Measurements from ENCODE around the gene ANKRD17.
"Not testable (repeated sequence)": the region's sequence is repeated elsewhere in the genome, so short reads cannot be mapped to it uniquely, and the experiment has no call there.

Gene ANKRD17

DNA sequence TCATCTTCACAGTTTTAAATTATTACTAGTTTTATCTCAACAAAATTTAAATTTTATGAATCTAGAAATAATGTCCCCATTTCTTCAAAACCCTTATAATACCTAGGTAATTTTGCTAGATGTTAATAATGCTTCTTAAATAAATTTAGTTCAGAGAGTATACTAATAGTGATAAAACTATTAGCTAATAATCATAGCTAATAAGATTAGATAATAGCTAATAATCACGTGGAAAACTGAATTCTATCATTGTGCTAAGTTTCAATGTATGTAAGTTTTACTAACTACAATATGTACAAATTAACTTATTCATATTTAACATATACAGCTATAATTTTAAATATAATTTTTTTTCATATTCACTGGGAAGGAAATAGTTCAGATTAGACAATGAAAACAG lies 10.2 kb downstream of the ANKRD17 start:
- DNase-seq (ENCODE audit: low spot score), result no peak

GRCh38 chr4:73247100-73247499 lies 11.5 kb downstream of the ANKRD17 start:
- DNase-seq (ENCODE audit: low spot score), result no peak

DNA sequence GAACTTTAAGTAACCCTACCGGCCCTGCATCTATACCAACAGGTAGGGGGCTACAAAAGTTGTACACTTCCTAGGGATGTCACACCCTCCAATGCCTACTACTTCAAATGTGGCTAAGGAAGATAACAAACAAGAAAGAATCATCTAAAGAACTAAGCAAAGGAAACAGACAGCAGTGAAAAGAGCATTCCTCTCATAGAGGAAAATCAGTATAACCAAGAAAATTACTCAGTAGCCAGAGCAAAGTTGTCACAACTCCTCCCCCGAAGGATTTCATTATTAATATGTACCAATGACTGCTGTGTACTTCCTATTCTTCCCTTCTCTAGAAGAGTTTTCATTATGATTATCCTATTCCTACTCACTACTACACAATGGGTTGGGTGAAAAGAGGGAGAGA lies 12.6 kb downstream of the ANKRD17 start:
- DNase-seq (ENCODE audit: low spot score), result no peak

DNA sequence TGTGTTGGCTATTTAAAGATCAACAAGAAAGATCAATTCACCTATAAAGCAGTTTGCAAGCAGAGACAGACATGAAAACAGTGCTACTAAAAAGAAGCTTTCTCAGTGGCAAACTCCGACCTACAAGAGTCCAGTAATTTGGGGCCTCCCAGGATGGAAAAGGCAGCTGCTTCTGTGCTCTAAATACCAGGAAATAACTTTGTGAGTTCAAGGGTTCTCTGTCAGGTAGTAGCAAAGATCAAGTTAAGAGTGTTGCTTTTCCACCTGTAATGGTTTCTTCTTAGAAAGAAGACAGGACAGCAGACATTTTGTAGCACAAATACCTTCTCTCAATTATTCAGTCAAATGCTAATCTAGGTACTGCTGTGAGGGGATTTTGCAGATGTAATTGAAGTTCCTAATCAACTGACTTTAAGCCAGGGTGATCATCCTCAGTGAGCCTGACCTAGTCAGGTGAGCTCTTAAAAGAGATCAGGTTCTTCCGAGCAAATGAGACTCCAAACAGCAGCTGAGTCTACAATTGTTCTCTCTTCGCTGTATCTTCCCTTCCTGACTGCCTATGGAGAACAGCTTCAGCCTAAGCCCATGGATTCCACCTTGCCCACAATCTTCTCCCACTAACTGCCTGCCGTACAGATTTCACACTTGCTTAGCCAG lies 13.5 kb downstream of the ANKRD17 start:
- DNase-seq (ENCODE audit: low spot score), result no peak

DNA sequence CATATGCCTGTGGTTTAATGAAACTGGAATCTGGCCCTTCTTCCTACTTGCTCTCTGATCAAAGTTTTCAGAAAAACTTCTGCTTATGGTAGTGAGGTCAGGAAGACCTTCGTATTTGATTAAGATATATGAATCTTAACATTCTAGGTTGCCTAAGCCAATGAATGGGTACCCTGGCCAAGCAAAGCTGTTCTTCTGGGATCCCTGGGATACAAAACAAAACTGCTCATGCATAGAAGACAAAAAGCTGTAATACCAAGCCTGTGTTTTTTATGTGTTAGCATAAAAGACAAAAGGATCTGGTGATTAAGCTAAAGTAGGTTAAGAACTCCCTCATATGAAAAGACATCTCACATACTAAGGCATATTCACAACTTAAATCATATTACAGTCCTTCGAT lies 21.6 kb downstream of the ANKRD17 start:
- DNase-seq (ENCODE audit: low spot score), result no peak

- DNase-seq (ENCODE audit: low spot score), result no peak
Observed at GRCh38 chr4:73236151-73236550, 22.4 kb downstream of the ANKRD17 start.

DNA sequence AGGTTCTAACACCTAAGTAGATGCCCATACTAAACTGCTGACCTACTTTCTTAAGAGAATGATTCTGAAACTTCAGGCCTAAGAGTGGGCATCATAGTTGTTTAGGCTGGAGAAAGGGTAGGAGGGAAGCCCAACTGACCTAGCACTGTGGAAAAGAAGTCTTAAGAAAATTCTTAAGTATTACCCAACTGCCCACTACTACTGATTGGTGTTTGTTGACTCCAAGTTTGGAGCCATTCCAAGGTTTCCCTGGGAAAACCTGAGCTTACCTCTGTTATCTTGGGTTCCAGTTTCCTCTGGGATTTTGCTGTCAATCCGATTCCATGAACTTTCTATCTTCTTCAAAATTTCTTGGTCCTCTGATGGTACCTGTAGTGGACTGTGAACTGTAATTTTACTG lies 23.9 kb downstream of the ANKRD17 start:
- no peak for DNase-seq (ENCODE audit: low spot score)

GRCh38 chr4:73231518-73232487 lies 26.8 kb downstream of the ANKRD17 start:
- DNase-seq (ENCODE audit: low spot score), result no peak

DNA sequence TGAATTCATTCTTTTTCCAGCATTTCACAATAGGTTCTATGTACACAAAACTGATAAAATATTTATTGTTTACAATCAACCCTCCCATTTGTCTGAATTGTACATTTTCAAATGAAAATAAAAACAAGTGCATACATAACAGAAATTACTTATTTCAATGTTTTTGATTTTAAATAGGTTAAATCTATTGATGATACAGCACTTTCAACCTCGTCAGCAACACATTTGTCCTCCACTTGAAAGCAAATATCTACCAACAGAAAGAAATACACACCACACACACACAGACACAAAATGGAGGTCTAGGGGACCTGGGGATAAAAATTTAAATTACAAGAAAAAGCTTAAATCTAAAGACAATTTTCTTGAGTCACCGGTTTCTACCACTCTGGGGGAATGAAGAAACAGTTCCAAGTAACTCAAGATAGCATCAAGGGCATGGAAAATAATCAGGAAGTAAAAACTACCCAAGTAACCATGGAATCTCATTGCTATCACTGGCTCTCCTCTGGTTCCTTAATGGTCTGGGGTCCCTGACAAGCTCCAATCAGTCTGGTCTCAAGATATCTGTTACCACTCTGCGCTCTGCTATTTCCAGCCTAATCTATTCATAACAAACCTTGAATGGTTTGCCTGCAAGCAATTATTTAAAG lies 27.6 kb downstream of the ANKRD17 start:
- DNase-seq (ENCODE audit: low spot score), result no peak

- DNase-seq (ENCODE audit: low spot score), result not testable (repeated sequence)
Observed at GRCh38 chr4:73228800-73229199, 29.8 kb downstream of the ANKRD17 start.

GRCh38 chr4:73224886-73225285 lies 33.7 kb downstream of the ANKRD17 start:
- no peak for DNase-seq (ENCODE audit: low spot score)

DNA sequence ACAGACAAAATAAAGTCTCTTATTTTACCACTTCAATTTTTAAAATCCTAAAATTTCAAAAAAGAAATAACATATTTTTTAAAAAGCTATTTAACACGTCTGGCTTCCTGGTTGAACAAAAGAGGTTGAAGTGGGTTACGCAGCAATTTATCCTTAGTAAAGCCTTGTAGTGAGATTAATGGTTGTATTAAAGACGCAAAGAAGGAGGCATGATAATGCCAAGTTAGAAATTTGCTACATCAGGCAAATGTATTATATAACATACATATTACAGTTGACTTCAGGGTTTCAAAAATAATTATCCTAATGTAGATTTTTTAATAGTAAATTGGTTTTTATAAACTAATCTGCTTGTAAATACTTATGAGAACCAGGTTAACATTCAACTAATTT lies 35.3 kb downstream of the ANKRD17 start:
- no peak for DNase-seq (ENCODE audit: low spot score)

- peak; percentile 96 for DNase-seq (ENCODE audit: low spot score)
Observed at GRCh38 chr4:73222466-73223257, 35.9 kb downstream of the ANKRD17 start.

GRCh38 chr4:73221734-73222133 lies 36.9 kb downstream of the ANKRD17 start:
- no peak for DNase-seq (ENCODE audit: low spot score)

- DNase-seq (ENCODE audit: low spot score), result no peak
Observed at GRCh38 chr4:73220815-73221214, 37.8 kb downstream of the ANKRD17 start.

- DNase-seq (ENCODE audit: low spot score), result peak; percentile 59
Observed at GRCh38 chr4:73213916-73214653, 44.5 kb downstream of the ANKRD17 start.

GRCh38 chr4:73212982-73213730 lies 45.4 kb downstream of the ANKRD17 start:
- no peak for DNase-seq (ENCODE audit: low spot score)

DNA sequence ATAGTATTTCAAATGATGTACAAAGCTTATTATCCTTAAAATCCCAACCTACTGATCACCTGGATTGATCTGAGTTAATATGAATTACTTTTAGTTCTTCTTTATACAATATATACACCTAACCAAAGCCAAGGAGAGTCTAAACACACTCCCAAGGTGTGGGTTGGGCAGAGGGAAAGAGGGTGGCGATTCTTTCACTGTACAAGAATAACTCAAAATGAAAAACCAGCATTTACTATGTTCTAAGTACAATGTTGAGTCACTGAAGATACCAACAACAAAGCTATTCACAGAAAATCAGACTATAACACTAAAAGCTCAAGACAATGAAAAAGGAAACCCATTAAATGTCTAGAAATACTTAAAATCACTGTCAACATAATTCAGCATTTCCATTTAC lies 46.6 kb downstream of the ANKRD17 start:
- DNase-seq (ENCODE audit: low spot score), result peak; percentile 20

- DNase-seq (ENCODE audit: low spot score), result peak; percentile 52
Observed at GRCh38 chr4:73208376-73208775, 50.2 kb downstream of the ANKRD17 start.

GRCh38 chr4:73206236-73206635 lies 52.4 kb downstream of the ANKRD17 start:
- no peak for DNase-seq (ENCODE audit: low spot score)

DNA sequence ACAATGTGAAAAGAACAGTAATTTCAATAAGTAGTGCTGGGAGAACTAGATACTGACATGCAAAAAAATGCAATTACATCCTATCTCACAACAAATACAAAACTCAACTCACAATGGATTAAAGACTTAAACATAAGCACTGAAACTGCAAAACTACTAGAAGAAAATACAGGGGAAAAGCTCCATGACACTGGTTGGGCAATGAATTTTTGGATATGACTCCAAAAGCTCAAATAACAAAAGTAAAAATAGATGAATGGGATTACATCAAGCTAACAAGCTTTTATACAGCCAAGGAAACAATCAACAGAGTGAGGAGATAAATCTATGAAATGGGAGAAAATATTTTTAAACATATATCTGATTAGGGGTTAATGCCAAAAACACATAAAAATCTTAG lies 53.1 kb downstream of the ANKRD17 start:
- DNase-seq (ENCODE audit: low spot score), result no peak

Measured in kidney capillary endothelial cell (primary cell).